ENCODE data around the gene CFAP107. TPM values are rescaled to one million over a fixed set of nuclear protein-coding genes. Genes with fewer than 3 reads are reported as not detected.

Gene CFAP107
- total RNA-seq, 4 donors from 2014 or later, result not detected

DNA sequence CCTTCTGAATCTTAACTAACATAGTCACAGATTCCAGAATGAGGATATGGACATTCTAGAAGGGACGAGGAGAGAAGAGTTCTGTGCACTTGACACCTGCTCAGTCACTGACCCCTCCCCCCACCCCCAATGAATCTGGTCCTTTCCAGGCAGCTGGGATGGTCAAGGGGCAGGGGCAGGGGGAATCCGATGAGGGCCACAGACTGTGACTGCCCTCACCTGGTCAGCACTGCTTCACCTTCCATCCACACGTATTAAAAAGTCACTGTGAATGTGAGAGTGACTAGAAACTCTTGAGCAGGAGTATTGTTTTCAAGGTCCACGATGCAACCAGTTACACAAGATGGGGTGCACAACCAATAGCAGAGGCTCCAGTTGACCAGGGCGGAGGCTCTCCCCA is 18.0 kb downstream of the CFAP107 start:
- intact Hi-C loops (cut with DNase I; ENCODE audit: low total_unique reads), result no loop called here
- no peak for ATAC-seq
- in situ Hi-C loops (cut with MboI; ENCODE audit: low sequenced_read_pairs in 4 of 4), result no loop called here

DNA sequence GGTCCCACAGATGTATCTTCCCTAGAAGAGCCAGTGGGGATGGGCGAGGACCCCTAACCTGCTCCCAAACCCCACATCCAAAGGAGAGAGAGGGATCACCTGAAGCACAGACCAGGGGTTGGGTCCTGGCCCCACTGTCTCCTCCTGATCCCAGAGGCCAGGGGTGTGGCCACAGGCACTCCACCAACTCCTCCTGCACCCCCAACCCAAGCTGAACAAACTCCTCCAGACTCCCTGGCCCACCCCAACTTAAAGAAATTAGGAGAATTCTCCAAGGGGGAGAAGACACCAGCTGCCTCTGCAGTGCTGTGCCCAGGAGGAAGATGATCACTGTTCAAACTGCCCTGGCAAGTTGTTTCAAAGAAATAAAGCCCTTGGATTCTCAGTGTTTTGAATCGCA is 23.0 kb downstream of the CFAP107 start:
- ATAC-seq, result no peak
- in situ Hi-C loops (cut with MboI; ENCODE audit: low sequenced_read_pairs in 4 of 4), result no loop called here
- peaks cover 0 to 2% (median 0%) of the 10 kb centered on the region in 3 donors for H3K27me3 ChIP-seq

More for the DNA sequence above, 18.0 kb downstream of the CFAP107 start:
- Histone ChIP-seq H3K27ac (no peak overlapping the region), H3K9me3 (no peaks in the 10 kb centered on the region), H3K36me3 (no peaks in the 10 kb centered on the region), H3K4me3 (no peak overlapping the region), H3K27me3 (peaks cover 0 to 2% (median 0%) of the 10 kb centered on the region in 3 donors), H3K4me1 (no peaks in the 10 kb centered on the region)
- TF ChIP-seq, protein P1, sequence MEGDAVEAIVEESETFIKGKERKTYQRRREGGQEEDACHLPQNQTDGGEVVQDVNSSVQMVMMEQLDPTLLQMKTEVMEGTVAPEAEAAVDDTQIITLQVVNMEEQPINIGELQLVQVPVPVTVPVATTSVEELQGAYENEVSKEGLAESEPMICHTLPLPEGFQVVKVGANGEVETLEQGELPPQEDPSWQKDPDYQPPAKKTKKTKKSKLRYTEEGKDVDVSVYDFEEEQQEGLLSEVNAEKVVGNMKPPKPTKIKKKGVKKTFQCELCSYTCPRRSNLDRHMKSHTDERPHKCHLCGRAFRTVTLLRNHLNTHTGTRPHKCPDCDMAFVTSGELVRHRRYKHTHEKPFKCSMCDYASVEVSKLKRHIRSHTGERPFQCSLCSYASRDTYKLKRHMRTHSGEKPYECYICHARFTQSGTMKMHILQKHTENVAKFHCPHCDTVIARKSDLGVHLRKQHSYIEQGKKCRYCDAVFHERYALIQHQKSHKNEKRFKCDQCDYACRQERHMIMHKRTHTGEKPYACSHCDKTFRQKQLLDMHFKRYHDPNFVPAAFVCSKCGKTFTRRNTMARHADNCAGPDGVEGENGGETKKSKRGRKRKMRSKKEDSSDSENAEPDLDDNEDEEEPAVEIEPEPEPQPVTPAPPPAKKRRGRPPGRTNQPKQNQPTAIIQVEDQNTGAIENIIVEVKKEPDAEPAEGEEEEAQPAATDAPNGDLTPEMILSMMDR (IDR thresholded peaks at IDR 0.05 in 4 of 5, conservative IDR thresholded peaks at IDR 0.05 in 1 of 5), result no peak
- no peak for TF ChIP-seq POLR2A (IDR thresholded peaks at IDR 0.05)
- DNase-seq, result no peak

DNA sequence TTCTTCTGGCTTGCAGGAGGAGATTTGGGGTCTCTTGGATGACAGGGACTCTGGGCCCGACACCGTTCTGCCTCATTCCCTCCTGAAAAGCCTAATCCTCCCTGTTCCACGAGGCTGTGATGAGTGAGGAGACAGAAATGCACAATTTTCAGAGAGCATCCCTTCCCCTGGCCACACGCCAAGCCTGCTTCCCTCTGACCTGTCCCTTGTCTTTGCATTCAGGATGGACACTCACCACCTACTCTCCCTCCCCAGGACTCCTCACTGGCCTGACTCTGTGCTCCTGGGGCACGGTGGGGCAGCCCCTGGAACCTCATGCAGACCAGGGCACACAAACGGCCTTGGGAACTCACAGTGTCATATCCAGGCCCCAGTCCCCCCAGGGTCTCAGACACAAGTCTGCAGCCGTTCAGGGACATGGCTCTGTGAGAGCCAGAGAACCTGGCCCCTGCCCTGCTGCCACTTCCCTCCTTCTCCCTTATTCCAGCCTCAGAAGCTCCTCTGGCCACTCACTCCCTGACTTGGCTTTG is 24.0 kb downstream of the CFAP107 start:
- intact Hi-C loops (cut with DNase I; ENCODE audit: low total_unique reads), result no loop called here

More for the DNA sequence above, 23.0 kb downstream of the CFAP107 start:
- TF ChIP-seq, protein P1 (IDR thresholded peaks at IDR 0.05 in 4 of 5, conservative IDR thresholded peaks at IDR 0.05 in 1 of 5), result no peak
- no peak for TF ChIP-seq POLR2A (IDR thresholded peaks at IDR 0.05)
- Histone ChIP-seq H3K27ac (no peak overlapping the region), H3K4me3 (no peak overlapping the region), H3K4me1 (no peaks in the 10 kb centered on the region), H3K36me3 (no peaks in the 10 kb centered on the region), H3K9me3 (no peaks in the 10 kb centered on the region)
- intact Hi-C loops (cut with DNase I; ENCODE audit: low total_unique reads), result no loop called here
- no peak for DNase-seq

DNA sequence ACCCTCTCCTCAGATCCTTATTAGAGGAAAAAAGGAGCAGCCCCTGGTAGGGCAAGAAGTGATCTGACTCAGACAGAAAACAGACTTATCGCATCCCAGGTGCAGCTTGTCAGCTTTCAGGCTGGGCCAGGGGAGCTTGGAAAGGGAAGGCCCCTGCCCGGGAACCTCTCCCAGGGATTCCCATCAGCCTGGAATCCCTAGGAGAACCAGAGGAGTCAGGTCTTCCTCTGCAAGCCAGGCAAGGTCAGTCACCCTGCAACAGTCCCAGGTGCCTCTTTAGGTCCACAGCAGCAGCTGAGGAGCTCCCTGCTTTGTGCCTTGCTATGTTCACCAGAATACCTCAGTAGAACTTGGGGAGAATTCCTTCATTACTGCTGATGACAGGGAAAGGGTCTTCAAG is 24.6 kb downstream of the CFAP107 start:
- Histone ChIP-seq H3K4me1 (no peaks in the 10 kb centered on the region), H3K36me3 (no peaks in the 10 kb centered on the region), H3K4me3 (no peak overlapping the region), H3K27me3 (peaks cover 0 to 2% (median 0%) of the 10 kb centered on the region in 3 donors), H3K9me3 (no peaks in the 10 kb centered on the region), H3K27ac (no peak overlapping the region)
- in situ Hi-C loops (cut with MboI; ENCODE audit: low sequenced_read_pairs in 4 of 4) (no loop called here), intact Hi-C loops (cut with DNase I; ENCODE audit: low total_unique reads) (no loop called here)
- no peak for ATAC-seq
- no peak for DNase-seq
- TF ChIP-seq POLR2A (IDR thresholded peaks at IDR 0.05), result no peak
- TF ChIP-seq, protein P1 (IDR thresholded peaks at IDR 0.05 in 4 of 5, conservative IDR thresholded peaks at IDR 0.05 in 1 of 5), result no peak

More for the DNA sequence above, 24.0 kb downstream of the CFAP107 start:
- Histone ChIP-seq H3K27ac (no peak overlapping the region), H3K9me3 (no peaks in the 10 kb centered on the region), H3K36me3 (no peaks in the 10 kb centered on the region), H3K27me3 (peaks cover 0 to 2% (median 0%) of the 10 kb centered on the region in 3 donors), H3K4me3 (no peak overlapping the region), H3K4me1 (no peaks in the 10 kb centered on the region)
- ATAC-seq, result no peak
- no peak for DNase-seq
- in situ Hi-C loops (cut with MboI; ENCODE audit: low sequenced_read_pairs in 4 of 4), result no loop called here
- TF ChIP-seq POLR2A (IDR thresholded peaks at IDR 0.05), result no peak
- TF ChIP-seq, protein P1 (IDR thresholded peaks at IDR 0.05 in 4 of 5, conservative IDR thresholded peaks at IDR 0.05 in 1 of 5), result no peak

DNA sequence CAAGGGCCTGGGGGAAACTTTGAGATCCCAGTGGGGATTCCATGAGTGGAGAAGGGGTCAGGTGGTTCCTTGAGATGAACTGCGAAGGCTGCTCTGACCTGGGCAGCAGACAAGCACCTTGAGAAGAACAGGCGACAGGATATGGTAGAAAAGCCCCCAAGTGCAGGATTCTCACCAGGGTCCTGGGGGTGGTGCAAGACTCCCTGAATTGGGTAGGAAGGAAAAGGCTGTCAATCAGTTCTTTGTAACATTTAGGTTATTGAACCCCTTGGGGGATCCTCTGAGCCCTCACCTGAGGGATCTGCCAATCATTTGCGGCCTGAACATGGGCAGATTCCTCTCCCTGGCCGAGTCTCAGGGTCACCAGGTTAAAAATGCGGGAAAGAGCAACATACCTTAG is 25.2 kb downstream of the CFAP107 start:
- Histone ChIP-seq H3K27ac (no peak overlapping the region), H3K4me1 (no peaks in the 10 kb centered on the region), H3K27me3 (peaks cover 0 to 2% (median 0%) of the 10 kb centered on the region in 3 donors), H3K4me3 (no peak overlapping the region), H3K36me3 (no peaks in the 10 kb centered on the region), H3K9me3 (no peaks in the 10 kb centered on the region)
- in situ Hi-C loops (cut with MboI; ENCODE audit: low sequenced_read_pairs in 4 of 4) (no loop called here), intact Hi-C loops (cut with DNase I; ENCODE audit: low total_unique reads) (no loop called here)
- DNase-seq (no peak), ATAC-seq (no peak)
- TF ChIP-seq POLR2A (IDR thresholded peaks at IDR 0.05), result no peak
- TF ChIP-seq, protein P1 (IDR thresholded peaks at IDR 0.05 in 4 of 5, conservative IDR thresholded peaks at IDR 0.05 in 1 of 5), result no peak
